Stimulated activated CD8-positive, alpha-beta memory T cell treated with anti-CD3 and anti-CD28 coated beads, Interleukin-7, amount 100 ng/mL, for 24 hours (primary cell): Measurements from ENCODE around the gene BTG1.
A peak's percentile ranks its signal among the peaks of the same experiment; 100 is the strongest.
"Not testable (repeated sequence)": the region's sequence is repeated elsewhere in the genome, so short reads cannot be mapped to it uniquely, and the experiment has no call there.

Source experiments
- DNase-seq: peaks from one replicate; pipeline ENCODE4 v3.0.0-alpha.2; 2020; ENCODE audit warnings: low read depth

BTG1 gene

GRCh38 chr12:92147491-92147890, 1.8 kb upstream of the BTG1 start:
- DNase-seq = no peak

GRCh38 chr12:92146497-92147224, 1.0 kb upstream of the BTG1 start:
- DNase-seq = no peak

- peak; percentile 30 for DNase-seq
Observed at GRCh38 chr12:92145481-92145730, 240 bp downstream of the BTG1 start.

GRCh38 chr12:92144631-92145480, 790 bp downstream of the BTG1 start:
- no peak for DNase-seq

GRCh38 chr12:92143686-92144630, 1.7 kb downstream of the BTG1 start:
- peak; percentile 28 for DNase-seq

DNA sequence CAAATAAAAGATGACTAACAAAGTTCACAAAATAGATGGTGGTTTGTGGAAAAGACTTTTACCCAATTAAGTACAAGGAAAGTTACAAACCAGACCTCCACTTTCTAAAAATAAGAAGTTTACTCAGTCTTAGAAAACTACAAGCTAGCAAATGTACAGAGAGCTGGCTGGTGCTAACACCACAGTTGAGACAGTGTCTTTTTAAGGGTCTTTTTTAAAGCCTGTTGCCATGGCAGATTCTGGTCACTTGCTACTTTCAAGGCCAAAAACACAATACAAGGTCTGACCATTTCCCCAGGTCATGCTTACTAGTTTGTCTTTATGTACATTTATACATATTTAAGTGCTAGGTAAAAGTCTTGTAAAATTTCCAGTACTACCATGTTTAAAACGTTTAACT, 2.4 kb downstream of the BTG1 start:
- DNase-seq = no peak

- no peak for DNase-seq
Observed at GRCh38 chr12:92142251-92142926, 3.3 kb downstream of the BTG1 start.

DNA sequence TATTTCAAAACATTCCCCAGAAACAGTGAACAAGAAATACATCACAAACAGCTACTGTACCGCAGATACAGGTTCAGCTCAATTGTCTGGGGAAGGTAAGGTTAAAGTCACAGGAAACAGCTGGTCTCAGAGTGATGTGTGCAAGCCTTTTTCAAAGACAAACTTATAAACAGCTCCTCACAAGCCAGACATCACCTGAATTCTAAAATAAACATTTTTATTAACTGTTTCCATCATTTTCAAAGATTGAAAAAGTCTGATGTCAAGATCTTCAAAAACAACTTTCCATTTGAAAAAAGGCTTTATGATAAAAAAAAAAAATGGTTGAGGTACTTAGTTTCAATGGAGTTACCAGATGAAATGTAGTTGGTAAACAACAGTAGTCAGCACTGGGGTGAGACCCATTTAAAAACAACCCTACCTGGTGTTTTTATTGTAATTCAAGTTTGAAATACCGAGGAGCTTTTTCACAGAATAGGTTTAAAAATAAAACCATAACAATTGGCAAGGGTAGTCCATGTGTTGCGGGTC, 4.0 kb downstream of the BTG1 start:
- DNase-seq = no peak

DNA sequence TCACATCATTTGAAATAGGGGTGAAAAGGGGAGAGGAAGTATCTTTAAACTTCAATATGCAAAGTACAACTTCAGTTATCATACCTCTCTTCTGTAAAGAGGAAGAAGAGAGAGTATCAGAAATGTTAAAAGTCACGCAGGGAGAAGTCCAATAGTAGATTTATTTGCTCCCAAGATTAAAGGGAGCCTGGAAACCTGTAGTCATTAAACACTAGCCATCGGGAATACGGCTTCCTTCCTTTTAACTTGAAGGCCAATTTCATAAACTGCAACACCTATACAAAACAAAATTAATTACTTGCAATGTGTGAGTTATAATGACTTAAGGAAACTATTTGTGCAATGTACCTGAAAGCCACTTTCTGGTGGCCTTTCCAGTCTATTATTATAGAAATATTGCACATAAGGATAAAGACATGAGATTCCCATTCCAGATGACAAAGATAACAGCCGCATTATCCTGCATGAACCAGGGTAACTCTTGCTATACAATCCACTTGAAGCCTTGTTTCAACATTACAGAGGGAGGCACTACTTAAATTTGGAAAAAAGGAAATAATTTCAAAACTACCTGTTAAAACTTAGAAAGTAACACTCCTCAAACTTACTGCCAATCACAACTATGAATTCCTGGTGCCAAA, 4.6 kb downstream of the BTG1 start:
- no peak for DNase-seq

DNA sequence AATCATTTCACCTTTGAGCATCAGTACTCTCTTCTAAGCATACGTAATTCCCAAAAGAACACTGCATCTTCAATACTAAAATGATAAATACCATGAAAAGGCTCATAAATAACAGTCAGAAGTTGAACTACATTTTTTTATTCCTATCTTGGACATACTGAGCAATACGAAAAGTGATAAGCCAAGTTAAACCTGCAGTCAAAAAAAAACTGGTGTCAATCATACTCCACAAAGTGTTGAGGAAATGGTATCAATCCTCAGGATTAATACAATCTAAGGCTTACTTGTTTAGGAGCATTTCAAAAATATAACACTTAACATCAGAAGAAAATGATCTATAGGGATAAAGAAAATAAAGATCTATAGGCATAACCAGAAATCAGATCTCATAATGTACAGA, 5.5 kb downstream of the BTG1 start:
- no peak for DNase-seq

- DNase-seq = no peak
Observed at GRCh38 chr12:92139634-92140150, 6.0 kb downstream of the BTG1 start.

DNA sequence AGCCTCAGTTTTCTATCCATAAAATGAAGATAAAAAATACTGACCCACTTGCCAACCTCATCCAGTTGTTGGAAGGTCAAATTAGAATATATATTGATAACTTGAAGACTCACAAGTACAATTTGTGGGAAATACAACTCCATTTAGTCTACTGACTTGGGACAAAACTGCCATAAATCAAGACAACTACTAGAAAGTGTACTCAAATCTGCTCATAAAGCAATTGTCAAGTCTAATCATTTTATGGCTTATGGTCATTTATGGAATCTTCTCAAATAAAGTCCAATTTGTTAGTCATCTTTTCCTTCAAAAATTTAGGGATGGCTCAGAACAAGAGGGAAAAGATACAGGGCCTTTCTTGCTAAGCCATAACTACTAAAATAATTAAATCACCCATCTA, 7.0 kb downstream of the BTG1 start:
- DNase-seq = no peak

DNA sequence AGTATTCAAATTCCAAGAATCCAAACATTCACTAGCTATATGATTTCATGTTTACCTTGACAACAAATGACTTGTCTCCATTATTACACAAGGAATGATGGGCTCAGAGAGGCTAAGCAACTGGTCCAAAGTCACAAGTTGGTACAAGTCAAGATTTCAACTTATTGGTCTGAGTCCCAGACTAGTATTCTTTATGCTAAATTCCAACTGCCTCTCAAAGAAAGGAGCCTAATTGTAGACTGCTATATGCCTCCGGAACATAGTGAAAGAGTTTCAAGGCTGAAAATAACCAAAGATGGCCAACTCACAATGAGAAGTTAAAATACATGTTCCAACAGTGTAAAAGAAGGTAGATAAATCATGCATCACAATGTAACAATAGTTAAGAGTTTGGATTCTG, 7.5 kb downstream of the BTG1 start:
- DNase-seq = no peak

GRCh38 chr12:92136965-92137721, 8.5 kb downstream of the BTG1 start:
- no peak for DNase-seq

GRCh38 chr12:92136026-92136730, 9.5 kb downstream of the BTG1 start:
- DNase-seq = no peak

DNA sequence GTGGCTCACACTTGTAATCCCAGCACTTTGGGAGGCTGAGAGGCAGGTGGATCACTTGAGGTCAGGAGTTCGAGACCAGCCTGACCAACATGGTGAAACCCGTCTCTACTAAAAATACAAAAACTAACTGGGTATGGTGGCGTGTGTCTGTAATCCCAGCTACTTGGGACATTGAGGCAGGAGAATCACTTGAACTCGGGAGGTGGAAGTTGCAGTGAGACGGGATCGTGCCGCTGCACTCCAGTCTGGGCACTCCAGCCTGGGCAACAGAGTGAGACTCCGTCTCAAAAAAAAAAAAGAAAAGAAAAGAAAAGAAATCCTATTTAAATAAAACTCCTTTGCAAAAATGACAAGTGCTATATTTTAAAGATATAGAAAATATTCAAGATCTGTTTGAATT, 10.1 kb downstream of the BTG1 start:
- not testable (repeated sequence) for DNase-seq

- DNase-seq = no peak
Observed at GRCh38 chr12:92134638-92135274, 10.9 kb downstream of the BTG1 start.

GRCh38 chr12:92133795-92134637, 11.6 kb downstream of the BTG1 start:
- no peak for DNase-seq
